DLD1 (cell line): Measurements from ENCODE around the gene CROT.

ENCODE experiments used
- in situ Hi-C: cut with HindIII; loops from 2 replicates; pipeline ENCODE4 v1.10.0; 2017; ENCODE audit warnings: low sequenced_read_pairs

Gene CROT

GRCh38 chr7:87341441-87341840, 4.0 kb upstream of the CROT start:
- in situ Hi-C loops, result no loop called here

DNA sequence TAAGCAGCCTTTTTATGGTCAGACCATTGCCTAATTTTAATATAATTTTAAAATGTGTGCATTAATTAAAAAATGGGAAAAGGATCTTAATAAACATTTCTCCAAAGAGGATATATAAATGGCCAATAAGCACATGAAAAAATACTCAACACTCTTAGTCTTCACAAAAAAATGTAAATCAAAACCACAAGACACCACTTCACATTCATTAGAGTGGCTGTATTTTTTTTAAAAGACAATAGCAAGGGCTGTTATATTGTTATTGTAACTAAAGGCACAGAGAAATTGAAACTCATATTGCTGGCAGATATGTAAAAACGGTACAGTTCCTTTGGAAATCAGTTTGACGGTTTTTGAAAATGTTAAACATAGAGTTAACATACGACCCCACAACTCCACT, 3.2 kb upstream of the CROT start:
- in situ Hi-C loops, result no loop called here

- in situ Hi-C loops, result no loop called here
Measured at GRCh38 chr7:87344446-87344845, 1.0 kb upstream of the CROT start.

DNA sequence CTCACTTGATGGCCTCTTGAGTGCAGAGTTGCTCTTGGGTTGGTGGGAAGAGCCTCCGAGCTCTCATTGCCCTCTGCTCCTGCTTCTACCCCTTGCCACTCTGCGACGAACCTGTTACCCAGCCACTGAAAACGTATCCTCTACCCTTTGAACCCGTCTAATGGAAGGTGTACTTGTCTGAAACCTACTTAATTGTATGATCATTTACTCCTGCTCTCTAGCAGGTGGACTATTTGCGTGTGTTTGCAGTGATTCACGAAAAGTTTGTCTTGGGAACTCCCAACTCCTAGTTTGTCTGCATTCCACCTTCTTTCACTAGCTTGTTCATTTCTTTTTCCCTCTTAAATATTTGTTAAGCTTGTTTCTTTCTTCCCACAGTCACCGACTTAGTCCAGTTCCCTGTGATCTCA, 503 bp downstream of the CROT start:
- in situ Hi-C loops, result no loop called here

- in situ Hi-C loops, result no loop called here
Measured at GRCh38 chr7:87347207-87347606, 1.7 kb downstream of the CROT start.

DNA sequence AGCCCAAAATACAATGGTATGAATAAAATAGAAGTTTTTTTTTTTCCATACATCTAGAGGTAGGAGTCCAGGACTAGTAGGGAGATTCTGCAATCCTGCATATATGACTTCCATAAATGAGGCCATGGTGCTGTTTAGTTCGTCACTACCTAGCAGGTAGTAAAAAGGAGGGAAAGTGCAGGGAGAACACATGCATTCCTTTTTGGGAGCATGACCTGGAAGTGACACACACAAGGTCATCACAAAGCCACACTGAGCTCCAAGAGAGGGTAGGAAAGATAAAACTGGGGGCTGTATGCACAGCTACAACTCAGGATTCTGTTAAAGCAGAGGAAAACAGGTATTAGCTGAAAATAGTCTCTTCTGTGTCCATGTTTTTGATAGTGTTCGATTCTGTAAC, 2.2 kb downstream of the CROT start:
- in situ Hi-C loops, result no loop called here

- in situ Hi-C loops, result no loop called here
Measured at GRCh38 chr7:87354749-87355148, 9.3 kb downstream of the CROT start.

DNA sequence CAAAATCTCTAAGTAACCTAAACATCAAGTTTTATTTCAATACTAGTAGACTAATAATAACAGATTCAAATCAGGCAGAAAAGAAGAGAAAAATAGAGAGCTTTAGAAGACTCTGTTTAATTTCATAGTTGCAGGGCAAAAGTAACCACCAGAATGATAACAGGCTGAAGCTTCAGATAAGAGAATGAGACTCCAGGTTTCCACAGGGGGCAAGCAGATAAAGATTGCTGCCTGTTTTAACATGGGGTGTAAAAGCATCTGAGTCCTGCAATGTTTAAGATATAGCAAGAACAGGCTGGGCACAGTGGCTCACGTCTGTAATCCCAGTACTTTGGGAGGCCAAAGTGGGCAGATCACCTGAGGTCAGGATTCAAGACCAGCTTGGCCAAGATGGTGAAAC, 11.0 kb downstream of the CROT start:
- in situ Hi-C loops, result no loop called here

- in situ Hi-C loops, result no loop called here
Measured at GRCh38 chr7:87359366-87359765, 13.9 kb downstream of the CROT start.

GRCh38 chr7:87361320-87361719, 15.9 kb downstream of the CROT start:
- in situ Hi-C loops, result no loop called here

DNA sequence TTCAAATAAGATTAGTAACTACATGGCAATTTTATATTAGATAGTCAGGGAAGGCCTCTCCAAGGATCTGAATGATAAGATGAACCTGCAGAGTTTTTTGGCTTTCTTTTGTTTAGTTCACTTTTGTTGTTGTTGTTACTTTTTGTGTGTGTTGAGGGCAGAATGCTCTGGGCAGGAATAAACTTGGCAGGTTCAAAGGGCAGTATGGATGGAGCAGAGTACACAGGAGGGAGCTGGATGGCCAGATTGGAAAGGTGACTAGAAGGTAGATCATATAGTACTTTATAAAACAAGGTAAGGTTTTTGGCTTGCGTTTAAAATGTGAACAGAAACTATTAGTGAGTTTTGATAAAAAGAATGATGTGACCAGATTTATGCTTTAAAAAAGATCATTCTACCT, 17.9 kb downstream of the CROT start:
- in situ Hi-C loops, result no loop called here

- in situ Hi-C loops, result no loop called here
Measured at GRCh38 chr7:87364246-87364645, 18.8 kb downstream of the CROT start.

GRCh38 chr7:87369216-87369615, 23.8 kb downstream of the CROT start:
- in situ Hi-C loops, result no loop called here

GRCh38 chr7:87370660-87371180, 25.3 kb downstream of the CROT start:
- in situ Hi-C loops, result no loop called here

DNA sequence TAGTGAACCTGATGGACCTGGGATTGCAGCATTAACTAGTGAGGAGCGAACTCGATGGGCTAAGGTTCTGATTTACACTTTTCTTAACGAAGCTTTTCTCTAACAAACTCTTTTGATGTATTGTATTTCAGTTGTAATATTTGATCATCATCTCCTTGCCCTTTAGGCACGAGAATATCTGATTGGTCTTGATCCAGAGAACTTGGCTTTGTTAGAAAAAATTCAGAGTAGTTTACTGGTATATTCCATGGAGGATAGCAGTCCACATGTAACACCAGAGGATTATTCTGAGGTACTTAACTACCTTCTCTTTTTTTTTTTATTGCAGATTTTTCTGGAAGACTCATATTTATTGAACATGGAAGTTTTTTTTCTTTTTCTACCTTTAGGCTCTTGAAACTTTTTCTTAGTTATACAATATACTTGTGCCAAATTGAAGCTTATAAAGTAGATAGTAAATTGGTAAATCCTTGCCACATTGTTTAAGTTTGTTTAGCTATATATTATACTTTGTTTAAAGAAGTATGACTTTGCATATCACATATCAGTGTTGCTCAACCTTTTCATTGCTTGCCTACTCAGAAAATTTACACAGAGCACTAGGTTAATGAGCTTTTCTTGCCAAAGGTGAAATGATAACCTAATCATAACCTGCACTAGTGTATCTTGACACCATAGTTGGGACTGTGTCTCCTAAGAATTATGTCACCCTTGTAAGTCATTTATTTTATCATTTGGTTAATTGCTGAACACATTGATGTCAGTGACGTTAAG, 30.4 kb downstream of the CROT start:
- in situ Hi-C loops, result no loop called here

- in situ Hi-C loops, result no loop called here
Measured at GRCh38 chr7:87380905-87381304, 35.4 kb downstream of the CROT start.

DNA sequence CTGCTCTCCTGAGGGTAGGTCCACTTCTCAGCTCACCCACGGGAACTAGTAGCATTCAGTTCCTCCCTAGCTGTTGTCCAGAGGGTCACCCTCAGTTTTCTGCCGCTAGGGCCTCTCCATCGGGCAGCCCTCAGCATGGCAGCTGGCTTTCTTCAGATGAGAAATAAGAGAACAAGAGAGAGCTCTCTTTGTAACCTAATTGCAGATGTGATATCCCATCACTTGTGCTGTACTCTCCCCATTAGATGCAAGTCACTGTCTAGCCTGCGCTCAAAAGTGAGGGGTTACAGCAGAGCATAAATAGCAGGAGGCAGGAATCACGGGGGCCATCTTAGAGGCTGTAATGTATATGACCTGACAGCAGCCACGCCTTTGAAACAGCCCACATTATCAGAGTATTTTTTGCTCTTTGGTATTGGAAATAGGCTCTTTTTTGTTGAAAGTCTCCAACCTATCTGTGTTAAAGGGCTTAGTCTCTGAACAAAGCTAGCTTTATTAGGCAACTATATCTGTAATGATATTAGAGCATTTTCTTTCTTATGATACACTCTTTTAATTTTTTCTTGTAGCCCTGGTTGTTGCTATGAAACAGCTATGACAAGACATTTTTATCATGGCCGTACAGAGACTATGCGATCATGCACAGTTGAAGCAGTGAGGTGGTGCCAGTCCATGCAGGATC, 45.7 kb downstream of the CROT start:
- in situ Hi-C loops, result no loop called here

DNA sequence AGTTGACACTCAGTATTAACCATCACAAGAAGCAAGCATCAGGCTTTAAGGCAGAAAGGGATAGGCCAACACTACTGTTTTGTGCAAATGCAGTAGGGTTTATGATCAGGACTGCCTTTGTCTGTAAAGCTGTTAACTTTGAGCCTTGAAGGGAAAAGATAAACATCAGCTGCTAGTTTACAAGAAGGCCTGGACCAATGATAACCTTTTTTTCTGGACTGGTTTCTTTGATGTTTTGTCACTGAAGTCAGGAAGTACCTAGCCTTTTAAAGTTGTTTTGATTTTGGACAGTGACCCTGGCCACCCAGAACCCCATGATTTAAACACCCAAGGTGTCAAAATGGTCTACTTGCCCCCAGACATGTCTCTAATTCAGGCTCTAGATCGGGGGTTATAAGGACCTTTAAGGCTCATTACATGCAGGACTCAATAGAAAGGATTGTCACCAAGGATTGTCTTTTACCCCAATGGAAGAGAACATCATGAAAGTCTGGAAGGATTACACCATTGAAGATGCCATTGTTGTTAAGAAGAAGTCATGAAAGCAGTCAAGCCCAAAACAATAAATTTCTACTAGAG, 50.1 kb downstream of the CROT start:
- in situ Hi-C loops, result no loop called here

DNA sequence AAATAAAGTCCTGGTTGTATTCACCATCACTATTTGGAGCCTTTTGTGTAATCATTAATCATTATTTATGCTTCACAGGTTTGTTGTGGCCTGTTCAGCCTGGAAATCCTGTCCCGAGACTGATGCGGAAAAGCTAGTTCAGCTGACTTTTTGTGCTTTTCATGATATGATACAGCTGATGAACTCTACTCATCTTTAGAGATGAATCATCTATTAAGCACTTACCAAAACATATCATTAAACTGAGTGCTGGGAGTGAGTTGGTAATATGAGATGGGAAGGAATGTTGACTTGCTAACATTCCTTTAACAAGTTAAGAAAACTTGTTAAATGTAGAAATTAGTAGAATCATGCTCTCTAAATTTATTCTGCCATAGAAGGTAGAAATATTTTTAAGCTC, 53.0 kb downstream of the CROT start:
- in situ Hi-C loops, result no loop called here

GRCh38 chr7:87404674-87405073, 59.2 kb downstream of the CROT start:
- in situ Hi-C loops, result no loop called here

DNA sequence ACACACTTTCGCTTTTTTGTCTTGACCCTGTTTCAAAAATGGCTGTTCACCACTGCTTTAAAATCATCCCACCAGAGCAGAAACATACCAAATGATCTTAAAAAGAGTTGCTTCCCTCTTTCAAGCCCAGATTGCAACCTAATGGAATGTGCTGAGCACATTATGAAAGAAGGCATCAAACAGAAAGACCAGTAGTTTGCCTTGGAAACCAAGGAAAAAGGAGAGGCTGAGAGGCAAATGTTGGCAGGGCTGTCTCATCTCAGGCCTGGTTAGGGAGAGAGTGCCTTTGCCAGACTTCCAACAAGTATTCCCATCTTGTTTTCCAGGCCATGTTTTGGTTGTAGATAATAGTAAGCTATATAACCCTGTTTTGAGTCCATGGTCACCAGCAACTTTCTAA, 65.7 kb downstream of the CROT start:
- in situ Hi-C loops, result no loop called here

DNA sequence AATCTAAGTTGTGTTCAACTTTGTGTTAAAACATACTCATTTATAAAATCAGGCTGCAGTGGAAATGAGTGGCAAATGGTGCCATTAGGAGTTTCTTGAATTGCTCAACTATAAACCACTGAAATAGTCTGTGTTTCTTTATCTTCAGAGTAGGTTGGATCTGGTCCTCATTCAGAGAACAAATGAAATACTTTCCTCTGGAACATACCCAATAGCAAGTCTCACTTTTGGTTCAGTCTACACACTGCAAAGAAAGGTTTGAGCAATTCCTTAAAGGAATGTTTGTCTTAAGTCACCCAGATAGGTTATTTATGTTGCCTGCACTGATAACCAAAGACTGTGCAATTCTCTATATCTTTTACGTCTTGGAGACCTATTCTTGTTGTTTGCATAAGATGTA, 67.6 kb downstream of the CROT start:
- in situ Hi-C loops, result no loop called here
